Measurements from ENCODE around the gene TMED7. TPM values are rescaled to one million over a fixed set of nuclear protein-coding genes. Genes with fewer than 3 reads are reported as not detected.

TMED7 gene
- total and polyA plus RNA-seq, 2 of the 8 experiments (the other 6 are each of a cell fraction or from before 2014, with no cell fraction given) = 43.8 to 75.2 TPM

GRCh38 chr5:115637507-115637906 is 11.7 kb upstream of the TMED7 start:
- H3K18ac ChIP-seq (ENCODE audit: extremely low read depth, low read length) = no peak overlapping the region
- H3K79me2 ChIP-seq (ENCODE audit: control insufficient read depth in 1 of 2, insufficient read depth in 2 of 2, low read length in 2 of 2) = peaks cover 0 to 4% of the 10 kb centered on the region in 2 experiments; a peak in 1 of 4 replicates
- no peak overlapping the region for H2BK15ac ChIP-seq (ENCODE audit: low read length)
- no peak overlapping the region for H4K5ac ChIP-seq (ENCODE audit: insufficient read length, low read depth, low read length)
- H3K23me2 ChIP-seq (ENCODE audit: low read depth, low read length) = no peaks in the 10 kb centered on the region
- H3K4me2 ChIP-seq (ENCODE audit: insufficient read depth in 1 of 2, low read depth in 2 of 2, low read length in 2 of 2) = no peak overlapping the region
- CTCF ChIA-PET (ENCODE audit: partially characterized antibody) = interaction anchor here (0.9 kb wide), 1 partner anchor 325 kb away, joined by 4 read pairs; the partner anchor contains the start of gene LVRN
- no peak overlapping the region for H2BK5ac ChIP-seq (ENCODE audit: low read depth, low read length)
- peaks cover 0 to 16% (median 7%) of the 10 kb centered on the region in 4 experiments; a peak in 4 of 7 replicates for H3K4me1 ChIP-seq (replicated peaks in 1 of 4; ENCODE audit: control insufficient read depth in 3 of 4, insufficient read depth in 4 of 4, low read length in 3 of 4)
- H3K79me1 ChIP-seq (ENCODE audit: low read depth, low read length) = no peaks in the 10 kb centered on the region
- H3K23ac ChIP-seq (ENCODE audit: insufficient read length) = no peak overlapping the region
- no peak overlapping the region for H2AK5ac ChIP-seq (ENCODE audit: low read depth, low read length)
- DNase-seq (ENCODE audit: low read depth in 1 of 2, low spot score in 2 of 2) = no peak
- H2BK12ac ChIP-seq (ENCODE audit: low read depth, low read length) = no peak overlapping the region
- H4K8ac ChIP-seq (ENCODE audit: extremely low read depth, insufficient read depth, low read length) = no peak overlapping the region
- no peak overlapping the region for H3K4me3 ChIP-seq (ENCODE audit: extremely low read depth in 1 of 4, insufficient read depth in 2 of 4, low read depth in 3 of 4, low read length in 4 of 4)
- no peaks in the 10 kb centered on the region for H3K9me3 ChIP-seq (ENCODE audit: insufficient read depth in 2 of 2, low read depth in 1 of 2, low read length in 1 of 2)
- no peak overlapping the region for H3K56ac ChIP-seq (replicated peaks; ENCODE audit: insufficient read length, low read depth, low read length)
- 86% methylated on average over 4 of the region's 4 CpGs; no CpG with 5 or more reads in 1 of the 2 experiments for WGBS, 2 experiments (ENCODE audit: extremely low coverage in 1 of 2, insufficient coverage in 1 of 2, insufficient read length in 1 of 2, insufficient replicate concordance in 2 of 2, low coverage in 1 of 2, low lambda C conversion rate in 2 of 2, missing lambda C conversion rate in 1 of 2)
- FAIRE-seq = no peak
- H3K27ac ChIP-seq (ENCODE audit: low read depth, low read length) = no peak overlapping the region
- no peak overlapping the region for H2BK120ac ChIP-seq (replicated peaks; ENCODE audit: low read depth, low read length)
- H3K9ac ChIP-seq (replicated peaks in 1 of 4; ENCODE audit: extremely low read depth in 1 of 4, low read depth in 3 of 4, low read length in 3 of 4) = no peak overlapping the region
- no peaks in the 10 kb centered on the region for H3K27me3 ChIP-seq (replicated peaks in 1 of 4; ENCODE audit: control insufficient read depth in 3 of 4, extremely low read depth in 1 of 4, insufficient read depth in 3 of 4, low read length in 3 of 4)
- H2BK20ac ChIP-seq (ENCODE audit: low read length) = no peak overlapping the region
- peak overlapping the region; percentile 15; the same call in 1 of the 2 replicates for H2AFZ ChIP-seq (ENCODE audit: low read length)
- H3K4ac ChIP-seq (replicated peaks; ENCODE audit: insufficient read length, low read depth, low read length) = no peak overlapping the region
- no peak overlapping the region for H4K91ac ChIP-seq (replicated peaks; ENCODE audit: insufficient read length, low read length)
- POLR2A ChIA-PET (ENCODE audit: partially characterized antibody) = interaction anchor here (1.3 kb wide), 1 partner anchor 189 kb away, joined by 3 read pairs; no protein-coding TSS in a partner anchor
- no peak overlapping the region for H3K14ac ChIP-seq (ENCODE audit: insufficient read length)
- no peaks in the 10 kb centered on the region for H4K20me1 ChIP-seq (replicated peaks in 1 of 2; ENCODE audit: control insufficient read depth in 1 of 2, insufficient read depth in 2 of 2, low read length in 2 of 2)
- H3K36me3 ChIP-seq (ENCODE audit: control insufficient read depth in 2 of 4, insufficient read depth in 4 of 4, low read length in 3 of 4) = no peaks in the 10 kb centered on the region
- TF ChIP-seq SUZ12 (IDR thresholded peaks at IDR 0.05; ENCODE audit: low read length) = no peak
- no peak for TF ChIP-seq ASH2L (IDR thresholded peaks at IDR 0.05; ENCODE audit: low read length)
- no peak for TF ChIP-seq GABPA (IDR thresholded peaks at IDR 0.05; ENCODE audit: borderline replicate concordance, insufficient read depth, low read length)
- TF ChIP-seq BRCA1 (IDR thresholded peaks at IDR 0.05; ENCODE audit: low read depth, low read length) = no peak
- TF ChIP-seq SRF (IDR thresholded peaks at IDR 0.05; ENCODE audit: low read depth, low read length) = no peak
- TF ChIP-seq KDM5A (IDR thresholded peaks at IDR 0.05; ENCODE audit: low read length) = no peak
- no peak for TF ChIP-seq CREB1 (IDR thresholded peaks at IDR 0.05)
- no peak for TF ChIP-seq E2F6 (IDR thresholded peaks at IDR 0.05)
- TF ChIP-seq RBBP5 (IDR thresholded peaks at IDR 0.05; ENCODE audit: borderline replicate concordance, low read depth, low read length) = no peak
